SH-SY5Y (cell line): ENCODE measurements around the gene ZP4.

Experiments
- GATA2 ChIP-seq: IDR thresholded peaks from 2 replicates; pipeline ENCODE4 v1.6.1; 2011; ENCODE audit warnings: mild to moderate bottlenecking, low read depth, low read length
- GATA3 ChIP-seq: IDR thresholded peaks from 2 replicates; pipeline ENCODE4 v1.6.1; 2011; ENCODE audit warnings: low read depth, mild to moderate bottlenecking, low read length, moderate library complexity

DNA sequence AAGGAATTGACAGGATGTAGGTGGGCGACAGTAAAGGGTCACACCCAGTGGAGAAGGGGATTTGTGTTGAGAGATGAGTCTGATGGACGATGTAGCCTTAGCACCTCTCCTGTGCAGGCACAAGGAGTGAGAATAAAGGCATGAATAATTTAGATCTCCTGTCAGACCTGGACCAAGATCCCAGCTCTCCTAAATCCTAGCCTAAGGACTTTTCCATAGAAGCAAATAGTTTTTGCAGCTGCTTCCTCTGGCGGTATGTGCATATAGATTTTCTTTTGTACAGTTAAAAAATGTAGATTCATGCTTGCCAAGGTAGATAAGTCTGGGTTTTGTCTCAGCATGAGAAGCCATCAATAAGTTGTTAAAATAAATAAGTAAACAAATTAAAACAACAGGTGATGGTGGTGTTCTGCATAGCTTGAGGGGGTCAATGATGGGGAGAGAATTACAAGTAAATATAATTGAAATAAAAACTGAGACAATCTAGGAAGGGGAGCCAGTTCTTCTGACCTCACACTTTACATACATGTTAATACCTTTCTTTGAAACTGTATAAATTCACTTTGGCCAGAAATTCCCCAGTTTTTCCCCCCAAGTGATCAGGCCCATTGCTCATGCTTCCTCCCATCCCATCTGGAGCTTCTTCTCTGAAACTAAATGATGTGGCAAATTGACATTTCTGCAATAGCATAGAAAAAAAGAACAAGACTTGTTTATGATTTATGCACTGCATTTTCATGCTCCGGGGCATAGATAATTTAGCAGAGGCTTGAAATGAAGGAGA is 12.4 kb upstream of the ZP4 start:
- TF ChIP-seq GATA3, result no peak
- no peak for TF ChIP-seq GATA2
